Esophagus (tissue), 2 donors: ENCODE data around the gene PAQR8. TPM values are rescaled to one million over a fixed set of nuclear protein-coding genes. Genes with fewer than 3 reads are reported as not detected.

ENCODE experiments used
- H3K27ac ChIP-seq, 2 donors: one replicate each; pipeline ENCODE4 v1.5.1; 2013; ENCODE audit warnings: low read depth in 2 of 2, mild to moderate bottlenecking in 2 of 2, inconsistent platforms in 1 of 2, low read length in 1 of 2, moderate library complexity in 1 of 2
- H3K27me3 ChIP-seq, 2 donors: one replicate each; pipeline ENCODE4 v1.6.1; 2013; ENCODE audit warnings: low read length in 2 of 2, control low read depth in 1 of 2, mild to moderate bottlenecking in 1 of 2; ENCODE audit not compliant: insufficient read depth in 2 of 2, control insufficient read depth in 1 of 2
- H3K36me3 ChIP-seq, 2 donors: one replicate each; pipeline ENCODE4 v1.6.1; 2013; ENCODE audit warnings: low read length in 1 of 2; ENCODE audit not compliant: control insufficient read depth in 2 of 2, insufficient read depth in 2 of 2
- H3K4me1 ChIP-seq, 2 donors: one replicate each; pipeline ENCODE4 v1.6.1; 2013; ENCODE audit warnings: low read length in 1 of 2; ENCODE audit not compliant: control insufficient read depth in 2 of 2, insufficient read depth in 2 of 2
- H3K4me3 ChIP-seq, 2 donors: one replicate each; pipeline ENCODE4 v1.5.1; 2013; ENCODE audit warnings: low read length in 2 of 2, mild to moderate bottlenecking in 2 of 2, low read depth in 1 of 2, moderate library complexity in 1 of 2
- H3K9me3 ChIP-seq, 2 donors: one replicate each; pipeline ENCODE4 v1.6.1; 2013; ENCODE audit warnings: mild to moderate bottlenecking in 2 of 2, low read depth in 1 of 2, low read length in 1 of 2, moderate library complexity in 1 of 2; ENCODE audit not compliant: control insufficient read depth in 2 of 2, insufficient read depth in 1 of 2
- WGBS, 2 donors: extraction: QIAGEN DNeasy Blood & Tissue Kit; methylation state at CpG; one replicate each; pipeline ENCODE4 v1.1.7; 2013; 5-methylcytosine and 5-hydroxymethylcytosine counted together
- polyA plus RNA-seq, 2 donors: library from polyadenylated mRNA; stranded (reverse); fragments of 200-250 nt; gene quantifications; one replicate each; pipeline ENCODE4 v1.2.3, GENCODE V29; 2013
- donor health status: healthy with polysubstance abuse.
- donor health status: Bipolar disorder and iron deficiency.

PAQR8 gene
- polyA plus RNA-seq, 2 donors: 5.1 to 7.7 TPM

- WGBS, 2 donors: 72 to 86% methylated on average over 2 of the region's 2 CpGs
Observed at GRCh38 chr6:52328729-52329128, 33.2 kb upstream of the PAQR8 start.

GRCh38 chr6:52330470-52330869, 31.5 kb upstream of the PAQR8 start:
- Histone ChIP-seq H3K36me3 (no peaks in the 10 kb centered on the region), H3K27ac (peak overlapping the region; percentile 71 to 83), H3K4me1 (peaks cover 0 to 2% of the 10 kb centered on the region in 2 donors), H3K27me3 (no peaks in the 10 kb centered on the region), H3K4me3 (no peak overlapping the region), H3K9me3 (no peaks in the 10 kb centered on the region)
- WGBS, 2 donors: 63 to 66% methylated on average over 2 of the region's 2 CpGs

More at GRCh38 chr6:52328729-52329128, 33.2 kb upstream of the PAQR8 start:
- Histone ChIP-seq H3K4me3 (no peak overlapping the region), H3K27ac (no peak overlapping the region), H3K9me3 (no peaks in the 10 kb centered on the region), H3K36me3 (no peaks in the 10 kb centered on the region), H3K4me1 (peaks cover 0 to 2% of the 10 kb centered on the region in 2 donors), H3K27me3 (no peaks in the 10 kb centered on the region)

GRCh38 chr6:52331793-52332457, 30.0 kb upstream of the PAQR8 start:
- peaks cover 0 to 3% of the 10 kb centered on the region in 2 donors for H3K4me1 ChIP-seq
- H3K9me3 ChIP-seq: peaks cover 0 to under 1% of the 10 kb centered on the region in 2 donors
- H3K27ac ChIP-seq: peak overlapping the region; percentile 79 to 82

DNA sequence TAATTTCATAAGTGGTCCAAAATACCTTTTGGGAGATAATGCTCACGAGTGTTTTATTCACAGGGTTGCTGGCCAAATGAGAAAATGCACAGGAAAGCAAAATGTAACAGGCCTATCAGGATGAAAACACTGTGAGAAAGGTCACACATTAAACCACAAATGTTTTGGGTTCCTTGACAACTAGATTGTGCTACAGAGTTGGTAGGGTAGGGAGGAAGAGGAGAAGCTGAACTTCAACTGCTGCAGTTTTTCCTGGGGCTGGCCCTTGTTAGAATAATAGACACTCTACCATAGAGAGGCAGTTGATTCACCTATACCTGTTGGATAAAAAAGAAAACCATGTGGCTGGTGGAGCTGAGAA, 28.1 kb upstream of the PAQR8 start:
- Histone ChIP-seq H3K27ac (peak overlapping the region in 1 of 2 donors; percentile 52), H3K4me1 (peaks cover 0 to 4% of the 10 kb centered on the region in 2 donors), H3K36me3 (no peaks in the 10 kb centered on the region), H3K9me3 (peaks cover 0 to 2% of the 10 kb centered on the region in 2 donors), H3K4me3 (no peak overlapping the region), H3K27me3 (no peaks in the 10 kb centered on the region)
- WGBS, 2 donors: 29 to 40% methylated on average over 1 of the region's 1 CpG

More at GRCh38 chr6:52331793-52332457, 30.0 kb upstream of the PAQR8 start:
- H3K4me3 ChIP-seq: no peak overlapping the region
- H3K27me3 ChIP-seq: no peaks in the 10 kb centered on the region
- 64 to 75% methylated on average over 4 of the region's 4 CpGs for WGBS, 2 donors
- H3K36me3 ChIP-seq: no peaks in the 10 kb centered on the region

- Histone ChIP-seq H3K9me3 (peaks cover 0 to 2% of the 10 kb centered on the region in 2 donors), H3K27ac (peak overlapping the region; percentile 7 to 68), H3K4me3 (no peak overlapping the region), H3K27me3 (no peaks in the 10 kb centered on the region), H3K36me3 (no peaks in the 10 kb centered on the region), H3K4me1 (peaks cover 0 to 2% of the 10 kb centered on the region in 2 donors)
Observed at GRCh38 chr6:52335576-52335975, 26.4 kb upstream of the PAQR8 start.

GRCh38 chr6:52336919-52337561, 24.9 kb upstream of the PAQR8 start:
- H3K4me1 ChIP-seq: peaks cover 0 to 2% of the 10 kb centered on the region in 2 donors
- peaks cover 0 to 2% of the 10 kb centered on the region in 2 donors for H3K9me3 ChIP-seq
- peak overlapping the region; percentile 60 to 81 for H3K27ac ChIP-seq
- 96 to 97% methylated on average over 6 of the region's 6 CpGs for WGBS, 2 donors
- no peaks in the 10 kb centered on the region for H3K27me3 ChIP-seq
- no peak overlapping the region for H3K4me3 ChIP-seq
- H3K36me3 ChIP-seq: no peaks in the 10 kb centered on the region

DNA sequence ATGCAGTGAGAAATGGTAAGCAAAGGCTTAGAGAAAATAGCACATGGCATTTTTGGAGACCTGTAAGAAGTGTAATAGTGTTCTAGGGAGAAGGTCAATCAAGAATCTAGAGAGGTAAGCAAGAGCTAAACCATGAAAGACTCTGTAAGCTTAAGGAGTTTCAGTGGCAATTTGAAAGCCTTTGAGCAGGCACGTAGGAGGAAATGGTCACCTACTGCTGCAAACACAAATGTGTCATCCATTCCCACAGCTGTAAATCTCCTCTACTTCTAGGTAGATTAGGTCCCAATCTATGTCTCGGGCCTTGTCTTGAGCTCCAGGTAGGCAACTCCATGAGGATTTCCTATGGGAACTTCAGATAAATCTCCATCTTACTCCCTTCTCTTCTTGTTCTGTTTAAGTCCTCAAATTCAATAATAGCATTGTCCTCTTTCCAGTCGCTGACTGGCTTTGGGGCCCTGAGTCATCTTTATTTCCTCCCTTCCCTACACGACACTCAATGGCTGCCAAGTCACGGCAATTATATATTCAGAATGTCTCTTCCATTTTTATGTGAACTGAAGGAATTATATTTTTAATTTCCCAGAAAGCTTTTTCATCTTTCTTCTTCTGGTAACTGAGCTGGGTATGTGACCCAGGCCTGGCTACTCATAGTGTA, 24.2 kb upstream of the PAQR8 start:
- Histone ChIP-seq H3K27me3 (no peaks in the 10 kb centered on the region), H3K9me3 (peaks cover 0 to 2% of the 10 kb centered on the region in 2 donors), H3K4me1 (peaks cover 0 to 2% of the 10 kb centered on the region in 2 donors), H3K36me3 (no peaks in the 10 kb centered on the region), H3K4me3 (no peak overlapping the region), H3K27ac (peak overlapping the region; percentile 81)
- WGBS, 2 donors: 65 to 68% methylated on average over 5 of the region's 5 CpGs

DNA sequence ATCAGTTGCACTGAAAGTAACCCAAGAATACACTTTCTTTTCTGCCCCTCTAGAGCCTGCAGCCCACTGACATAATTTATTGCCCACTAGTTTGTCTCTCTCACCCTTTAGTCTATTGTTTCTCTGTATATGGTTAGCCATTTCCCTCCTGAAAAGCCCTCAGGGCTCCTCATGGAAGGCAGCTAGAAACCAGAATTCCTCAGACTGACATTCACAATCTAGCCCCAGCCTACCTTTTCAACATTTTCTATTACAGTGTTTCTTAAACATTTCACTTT, 21.4 kb upstream of the PAQR8 start:
- H3K9me3 ChIP-seq: peaks cover 0 to 2% of the 10 kb centered on the region in 2 donors
- no peak overlapping the region for H3K27ac ChIP-seq
- H3K27me3 ChIP-seq: no peaks in the 10 kb centered on the region
- H3K36me3 ChIP-seq: no peaks in the 10 kb centered on the region
- peaks cover 0 to 6% of the 10 kb centered on the region in 2 donors for H3K4me1 ChIP-seq
- H3K4me3 ChIP-seq: no peak overlapping the region

- no peak overlapping the region for H3K4me3 ChIP-seq
- no peak overlapping the region for H3K27ac ChIP-seq
- no peaks in the 10 kb centered on the region for H3K36me3 ChIP-seq
- peaks cover 0 to 2% of the 10 kb centered on the region in 2 donors for H3K9me3 ChIP-seq
- 79 to 91% methylated on average over 2 of the region's 2 CpGs for WGBS, 2 donors
- H3K27me3 ChIP-seq: no peaks in the 10 kb centered on the region
- peaks cover 0 to 6% of the 10 kb centered on the region in 2 donors for H3K4me1 ChIP-seq
Observed at GRCh38 chr6:52341561-52342260, 20.2 kb upstream of the PAQR8 start.
